Kidney epithelial cell (primary cell): ENCODE results near the gene SPRR2B. TPM values are rescaled to one million over a fixed set of nuclear protein-coding genes. Genes with fewer than 3 reads are reported as not detected.
"Not testable (repeated sequence)": the region's sequence is repeated elsewhere in the genome, so short reads cannot be mapped to it uniquely, and the experiment has no call there.

Experiments
- DNase-seq: peaks from one replicate; pipeline ENCODE4 v3.0.0-alpha.2; 2010; ENCODE audit warnings: low read depth
- H3K27me3 ChIP-seq: 2 replicates; pipeline ENCODE4 v1.6.0; 2011; ENCODE audit warnings: low read length; ENCODE audit not compliant: control insufficient read depth, insufficient read depth
- H3K36me3 ChIP-seq: 2 replicates; pipeline ENCODE4 v1.5.1; 2011; ENCODE audit warnings: low read length; ENCODE audit not compliant: control insufficient read depth, insufficient read depth
- H3K4me3 ChIP-seq: 2 replicates; pipeline ENCODE4 v1.5.1; 2011; ENCODE audit warnings: low read depth, mild to moderate bottlenecking, control low read depth, low read length
- total RNA-seq: library from RNA; depleted of rRNA; stranded (reverse); fragments of >200 nt; gene quantifications from 2 replicates; pipeline ENCODE4 v1.2.3, GENCODE V29; 2015
- TF ChIP-seq, protein P1 (sequence below): IDR thresholded peaks from 2 replicates; pipeline ENCODE4 v1.5.1; 2011; ENCODE audit warnings: mild to moderate bottlenecking, moderate library complexity, low read length, control low read depth, inconsistent platforms; ENCODE audit not compliant: insufficient read depth, poor library complexity, severe bottlenecking

The SPRR2B gene
- not detected in 2 replicates for total RNA-seq

DNA sequence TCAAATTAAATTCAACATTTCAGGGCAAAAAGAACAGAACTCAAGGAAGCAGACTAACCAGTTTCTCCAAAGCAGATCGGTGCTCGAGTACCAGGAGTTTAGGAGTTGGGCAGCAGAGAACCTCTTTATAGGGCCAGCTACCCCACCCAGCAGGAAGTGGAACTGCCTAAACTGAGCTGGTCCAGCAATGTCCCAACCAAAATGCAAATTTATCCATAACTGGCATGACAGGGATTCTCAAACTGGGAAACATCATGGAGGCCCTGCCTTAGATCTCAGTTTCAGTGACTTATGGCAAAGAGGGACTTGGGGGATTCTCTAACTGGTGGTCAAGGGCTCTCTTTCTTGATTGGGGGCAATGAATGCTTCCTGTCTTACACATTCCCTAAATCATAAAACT is at the start of gene SPRR2B:
Gene SPRR2B, minus strand, starts transcription at position 101 of the 400 bp plus-strand sequence. CDS start 772 bp downstream, outside the sequence.
- no peak within 1 kb of the TSS for H3K4me3 ChIP-seq
- H3K36me3 ChIP-seq, result no peaks in the 10 kb centered on the region
- H3K27me3 ChIP-seq, result no peaks in the 10 kb centered on the region
- TF ChIP-seq, protein P1, sequence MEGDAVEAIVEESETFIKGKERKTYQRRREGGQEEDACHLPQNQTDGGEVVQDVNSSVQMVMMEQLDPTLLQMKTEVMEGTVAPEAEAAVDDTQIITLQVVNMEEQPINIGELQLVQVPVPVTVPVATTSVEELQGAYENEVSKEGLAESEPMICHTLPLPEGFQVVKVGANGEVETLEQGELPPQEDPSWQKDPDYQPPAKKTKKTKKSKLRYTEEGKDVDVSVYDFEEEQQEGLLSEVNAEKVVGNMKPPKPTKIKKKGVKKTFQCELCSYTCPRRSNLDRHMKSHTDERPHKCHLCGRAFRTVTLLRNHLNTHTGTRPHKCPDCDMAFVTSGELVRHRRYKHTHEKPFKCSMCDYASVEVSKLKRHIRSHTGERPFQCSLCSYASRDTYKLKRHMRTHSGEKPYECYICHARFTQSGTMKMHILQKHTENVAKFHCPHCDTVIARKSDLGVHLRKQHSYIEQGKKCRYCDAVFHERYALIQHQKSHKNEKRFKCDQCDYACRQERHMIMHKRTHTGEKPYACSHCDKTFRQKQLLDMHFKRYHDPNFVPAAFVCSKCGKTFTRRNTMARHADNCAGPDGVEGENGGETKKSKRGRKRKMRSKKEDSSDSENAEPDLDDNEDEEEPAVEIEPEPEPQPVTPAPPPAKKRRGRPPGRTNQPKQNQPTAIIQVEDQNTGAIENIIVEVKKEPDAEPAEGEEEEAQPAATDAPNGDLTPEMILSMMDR, result no peak
- DNase-seq, result no peak

DNA sequence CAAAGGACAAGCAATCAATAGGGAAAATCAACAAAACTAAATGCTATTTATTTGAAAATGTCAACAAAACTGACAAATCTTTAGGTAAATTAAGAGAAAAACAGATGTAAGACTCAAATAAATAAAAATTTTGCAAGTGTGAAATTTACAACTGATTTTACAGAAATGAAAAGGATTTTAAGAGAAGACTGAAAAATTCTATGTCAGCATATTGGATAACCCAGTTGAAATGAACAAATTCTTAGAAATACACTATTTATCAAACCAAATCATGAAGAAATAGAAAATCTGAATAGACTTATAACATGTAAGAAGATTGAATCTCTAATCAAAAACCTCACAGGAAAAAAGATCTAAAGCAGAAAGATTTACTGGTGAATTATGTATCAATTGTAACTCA is 49.5 kb upstream of the SPRR2B start:
- no peak overlapping the region for H3K4me3 ChIP-seq
- peaks cover 2% of the 10 kb centered on the region for H3K27me3 ChIP-seq
- TF ChIP-seq, protein P1, result no peak
- H3K36me3 ChIP-seq, result no peaks in the 10 kb centered on the region
- DNase-seq, result no peak

DNA sequence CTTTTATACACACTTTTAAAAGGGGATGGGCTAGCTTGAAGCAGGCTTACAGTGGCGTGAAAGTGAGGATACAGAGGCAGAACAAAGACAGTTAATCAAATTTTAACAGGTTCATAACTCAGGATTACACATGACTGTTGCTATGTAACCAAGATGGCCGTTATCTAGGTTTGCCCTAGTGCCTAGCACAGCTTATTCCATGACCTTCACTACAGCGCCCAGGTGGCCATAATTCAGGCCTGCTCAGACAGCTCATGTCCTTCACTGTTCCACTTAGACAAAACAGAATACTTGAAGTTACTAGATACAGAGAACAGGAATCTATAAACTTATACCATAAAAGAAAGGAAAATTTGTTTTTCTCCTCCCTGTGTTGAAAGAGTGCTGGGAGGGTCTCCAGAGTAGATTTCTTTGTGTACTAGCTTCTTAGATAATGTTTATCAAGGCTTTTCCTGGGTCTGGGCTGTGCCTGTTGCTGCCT is 48.1 kb upstream of the SPRR2B start:
- TF ChIP-seq, protein P1, result no peak
- no peak for DNase-seq
- H3K27me3 ChIP-seq, result no peaks in the 10 kb centered on the region
- H3K4me3 ChIP-seq, result no peak overlapping the region
- H3K36me3 ChIP-seq, result no peaks in the 10 kb centered on the region

DNA sequence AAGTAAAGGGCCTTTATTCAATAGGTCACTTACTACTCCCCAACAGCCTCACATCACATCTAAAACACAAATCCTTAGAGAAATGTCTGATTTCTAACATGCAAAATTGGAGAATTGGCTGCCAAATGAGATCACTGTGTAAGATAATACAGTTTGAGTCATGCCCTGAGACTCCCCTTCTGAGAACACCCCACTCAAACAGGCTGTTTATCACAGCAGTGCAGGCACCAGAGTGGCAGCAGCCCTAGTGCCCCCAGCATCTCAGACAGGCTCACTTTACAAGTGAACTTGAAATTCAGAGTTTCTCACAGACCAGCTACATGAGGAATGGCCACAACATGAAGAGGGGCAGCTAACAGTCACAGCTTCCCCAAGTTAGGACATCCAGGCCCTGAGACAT is 43.9 kb upstream of the SPRR2B start:
- H3K4me3 ChIP-seq, H3K27me3 ChIP-seq, H3K36me3 ChIP-seq, DNase-seq: not testable (repeated sequence)

DNA sequence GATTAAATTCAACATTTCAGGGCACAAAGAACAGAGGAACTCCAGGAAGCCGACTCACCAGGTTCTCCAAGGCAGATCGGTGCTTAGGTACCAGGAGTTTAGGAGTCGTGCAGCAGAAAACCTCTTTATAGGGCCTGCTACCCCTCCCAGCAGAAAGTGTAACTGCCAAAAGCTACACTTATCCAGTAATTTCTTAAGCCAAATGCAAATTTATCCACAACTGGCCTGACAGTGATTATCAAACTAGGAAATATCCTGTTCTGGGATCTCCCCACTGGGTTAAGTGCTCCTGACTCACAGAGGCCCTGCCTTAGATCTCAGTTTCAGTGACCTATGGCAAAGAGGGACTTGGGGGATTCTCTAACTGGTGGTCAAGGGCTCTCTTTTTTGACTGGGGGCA is 42.0 kb upstream of the SPRR2B start, which contains the start of gene SPRR2F:
Gene SPRR2F, minus strand, starts transcription at position 101 of the 400 bp plus-strand sequence. CDS start 783 bp downstream, outside the sequence.
- no peak within 1 kb of the TSS for H3K4me3 ChIP-seq
- H3K36me3 ChIP-seq, result no peaks in the 10 kb centered on the region
- DNase-seq, result no peak
- TF ChIP-seq, protein P1, result no peak
- H3K27me3 ChIP-seq, result no peaks in the 10 kb centered on the region

DNA sequence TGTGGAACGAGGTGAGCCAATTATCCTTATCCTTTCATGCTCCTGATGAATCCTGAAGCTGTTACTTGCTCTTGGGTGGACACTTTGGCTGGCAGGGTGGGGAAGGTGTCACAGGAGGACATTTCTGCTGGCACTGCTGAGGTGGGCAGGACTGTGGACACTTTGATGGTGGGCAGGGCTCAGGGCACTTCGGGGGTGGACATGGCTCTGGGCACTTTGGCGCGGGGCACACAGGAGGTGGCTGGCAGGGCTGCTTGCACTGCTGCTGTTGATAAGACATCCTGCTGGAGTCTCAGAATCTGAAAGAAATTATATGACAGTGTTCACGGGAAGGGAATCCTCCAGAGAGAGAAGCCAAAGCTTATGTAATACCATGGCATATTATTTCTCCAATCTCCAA is 41.0 kb upstream of the SPRR2B start:
- not testable (repeated sequence) for DNase-seq, H3K4me3 ChIP-seq, H3K27me3 ChIP-seq, H3K36me3 ChIP-seq

DNA sequence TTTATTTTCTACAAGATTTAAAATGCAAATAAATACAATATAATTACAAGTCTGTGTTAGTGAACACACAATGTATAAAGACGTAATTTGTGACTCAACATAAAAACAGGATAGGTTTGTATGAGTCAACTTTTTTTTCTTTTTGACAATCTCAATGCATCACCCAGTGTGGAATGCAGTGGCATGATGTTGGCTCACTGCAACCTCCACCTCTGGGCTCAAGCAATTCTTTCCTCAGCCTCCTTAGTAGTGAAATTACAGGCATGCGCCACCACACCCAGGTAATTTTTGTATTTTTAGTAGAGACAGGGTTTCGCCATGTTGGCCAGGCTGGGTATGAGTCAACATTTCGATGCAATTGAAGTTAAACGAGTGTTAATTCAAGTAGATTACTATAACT is 28.8 kb upstream of the SPRR2B start:
- TF ChIP-seq, protein P1, result no peak
- peak; percentile 43 for DNase-seq
- Histone ChIP-seq H3K27me3 (no peaks in the 10 kb centered on the region), H3K36me3 (no peaks in the 10 kb centered on the region), H3K4me3 (no peak overlapping the region)
